SK-N-SH treated with all-trans-retinoic acid at 6 μM for 48 hours (cell line): ENCODE measurements around the gene ARHGAP24.

Source experiments
- ARNTL ChIP-seq: fragments of 450-650 bp; formaldehyde crosslinking; IDR thresholded peaks from 2 replicates; pipeline ENCODE4 v1.5.0; 2020; ENCODE audit warnings: low read depth, mild to moderate bottlenecking, moderate library complexity, borderline replicate concordance
- CREB5 ChIP-seq: fragments of 250-450 bp; sonication (Bioruptor Pico); IDR thresholded peaks from 2 replicates; pipeline ENCODE4 v1.5.1; 2020; ENCODE audit warnings: low read depth, mild to moderate bottlenecking, moderate library complexity
- CSRNP3 ChIP-seq: fragments of 250-450 bp; sonication (Bioruptor Pico); IDR thresholded peaks from 2 replicates; pipeline ENCODE4 v1.5.1; 2021; ENCODE audit warnings: mild to moderate bottlenecking, moderate library complexity
- ESRRG ChIP-seq: fragments of 250-450 bp; sonication (Bioruptor Pico); IDR thresholded peaks from 2 replicates; pipeline ENCODE4 v1.6.1; 2021; ENCODE audit warnings: mild to moderate bottlenecking
- ISL1 ChIP-seq: fragments of 250-450 bp; sonication (Bioruptor Pico); IDR thresholded peaks from 2 replicates; pipeline ENCODE4 v2.1.2; 2022; ENCODE audit warnings: mild to moderate bottlenecking, moderate library complexity
- PATZ1 ChIP-seq: fragments of 250-450 bp; sonication (Bioruptor Pico); IDR thresholded peaks from 2 replicates; pipeline ENCODE4 v1.8.0; 2020; ENCODE audit warnings: mild to moderate bottlenecking, moderate library complexity, borderline replicate concordance
- PPARA ChIP-seq: fragments of 250-450 bp; sonication (Bioruptor Pico); IDR thresholded peaks from 2 replicates; pipeline ENCODE4 v1.5.0; 2020; ENCODE audit warnings: mild to moderate bottlenecking, borderline replicate concordance
- TCF4 ChIP-seq: fragments of 250-450 bp; sonication (Bioruptor Pico); IDR thresholded peaks from 2 replicates; pipeline ENCODE4 v1.8.0; 2021; ENCODE audit warnings: mild to moderate bottlenecking, moderate library complexity, borderline replicate concordance
- ZC3H10 ChIP-seq: fragments of 250-450 bp; sonication (Bioruptor Pico); IDR thresholded peaks from 2 replicates; pipeline ENCODE4 v1.5.1; 2021; ENCODE audit warnings: mild to moderate bottlenecking, moderate library complexity

GRCh38 chr4:86036736-86037135 lies 561.8 kb downstream of the ARHGAP24 start:
- TF ChIP-seq ZC3H10 = no peak
- TF ChIP-seq PPARA (CRISPR knock-in tag) = no peak
- no peak for TF ChIP-seq CSRNP3
- no peak for TF ChIP-seq PATZ1 (CRISPR knock-in tag)
- TF ChIP-seq ESRRG (CRISPR knock-in tag) = no peak
- TF ChIP-seq TCF4 (CRISPR knock-in tag) = no peak
- no peak for TF ChIP-seq ISL1 (CRISPR knock-in tag)
- no peak for TF ChIP-seq ARNTL
- no peak for TF ChIP-seq CREB5
